ENCODE data around the gene OPN4. TPM values are rescaled to one million over a fixed set of nuclear protein-coding genes. Genes with fewer than 3 reads are reported as not detected.

Gene OPN4
- total RNA-seq, 1 experiment from 2014 or later: not detected

DNA sequence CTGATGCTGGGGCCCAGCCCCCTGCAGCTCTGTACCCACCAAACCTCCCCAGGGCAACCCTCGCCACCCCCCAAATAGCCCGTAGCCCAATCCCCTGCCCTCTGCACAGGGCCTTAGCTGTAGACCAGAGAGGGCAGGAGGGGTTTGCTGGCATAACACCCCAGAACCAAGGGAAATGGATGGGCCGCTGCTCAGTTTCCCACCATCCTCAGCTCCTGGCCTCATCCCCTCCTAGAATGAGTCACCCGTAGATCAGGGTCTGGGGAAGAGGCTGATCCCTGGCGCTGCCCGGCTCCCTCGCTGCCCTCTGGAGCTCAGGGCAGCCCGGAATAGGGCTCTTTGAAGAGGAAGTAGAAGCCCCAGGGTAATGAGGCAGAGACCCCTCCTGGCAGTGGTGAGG is 45.2 kb downstream of the OPN4 start:
- POLR2A ChIA-PET: no interaction called here
- Mint-ChIP-seq H3K27me3 (ENCODE audit: insufficient read depth, unreplicated experiment) (peaks cover 2% of the 10 kb centered on the region), H3K9me3 (ENCODE audit: unreplicated experiment) (no peaks in the 10 kb centered on the region), H3K36me3 (ENCODE audit: insufficient read depth, unreplicated experiment) (no peaks in the 10 kb centered on the region), H3K27ac (ENCODE audit: unreplicated experiment) (no peak overlapping the region), H3K4me3 (ENCODE audit: unreplicated experiment) (no peak overlapping the region), H3K4me1 (ENCODE audit: low read depth, unreplicated experiment) (no peaks in the 10 kb centered on the region)
- CTCF ChIA-PET: no interaction called here
- Histone ChIP-seq H3K4me1 (no peaks in the 10 kb centered on the region), H3K27me3 (replicated peaks; ENCODE audit: control insufficient read depth, insufficient read depth, low read length) (no peaks in the 10 kb centered on the region), H3K36me3 (ENCODE audit: control insufficient read depth, insufficient read depth, low read length) (no peaks in the 10 kb centered on the region), H3K9me3 (no peaks in the 10 kb centered on the region), H3K4me3 (ENCODE audit: low read depth, low read length) (no peak overlapping the region)
- intact Hi-C loops (cut with micrococcal nuclease; ENCODE audit: unreplicated experiment): no loop called here
- no TSS peak for BruUV-seq (replicated peaks)
- DNase-seq: no peak
- TF ChIP-seq, protein P1, sequence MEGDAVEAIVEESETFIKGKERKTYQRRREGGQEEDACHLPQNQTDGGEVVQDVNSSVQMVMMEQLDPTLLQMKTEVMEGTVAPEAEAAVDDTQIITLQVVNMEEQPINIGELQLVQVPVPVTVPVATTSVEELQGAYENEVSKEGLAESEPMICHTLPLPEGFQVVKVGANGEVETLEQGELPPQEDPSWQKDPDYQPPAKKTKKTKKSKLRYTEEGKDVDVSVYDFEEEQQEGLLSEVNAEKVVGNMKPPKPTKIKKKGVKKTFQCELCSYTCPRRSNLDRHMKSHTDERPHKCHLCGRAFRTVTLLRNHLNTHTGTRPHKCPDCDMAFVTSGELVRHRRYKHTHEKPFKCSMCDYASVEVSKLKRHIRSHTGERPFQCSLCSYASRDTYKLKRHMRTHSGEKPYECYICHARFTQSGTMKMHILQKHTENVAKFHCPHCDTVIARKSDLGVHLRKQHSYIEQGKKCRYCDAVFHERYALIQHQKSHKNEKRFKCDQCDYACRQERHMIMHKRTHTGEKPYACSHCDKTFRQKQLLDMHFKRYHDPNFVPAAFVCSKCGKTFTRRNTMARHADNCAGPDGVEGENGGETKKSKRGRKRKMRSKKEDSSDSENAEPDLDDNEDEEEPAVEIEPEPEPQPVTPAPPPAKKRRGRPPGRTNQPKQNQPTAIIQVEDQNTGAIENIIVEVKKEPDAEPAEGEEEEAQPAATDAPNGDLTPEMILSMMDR (IDR thresholded peaks at IDR 0.05; ENCODE audit: insufficient read depth in 1 of 2, low read depth in 1 of 2, low read length in 1 of 2, severe bottlenecking in 1 of 2, unreplicated experiment in 1 of 2): no peak

DNA sequence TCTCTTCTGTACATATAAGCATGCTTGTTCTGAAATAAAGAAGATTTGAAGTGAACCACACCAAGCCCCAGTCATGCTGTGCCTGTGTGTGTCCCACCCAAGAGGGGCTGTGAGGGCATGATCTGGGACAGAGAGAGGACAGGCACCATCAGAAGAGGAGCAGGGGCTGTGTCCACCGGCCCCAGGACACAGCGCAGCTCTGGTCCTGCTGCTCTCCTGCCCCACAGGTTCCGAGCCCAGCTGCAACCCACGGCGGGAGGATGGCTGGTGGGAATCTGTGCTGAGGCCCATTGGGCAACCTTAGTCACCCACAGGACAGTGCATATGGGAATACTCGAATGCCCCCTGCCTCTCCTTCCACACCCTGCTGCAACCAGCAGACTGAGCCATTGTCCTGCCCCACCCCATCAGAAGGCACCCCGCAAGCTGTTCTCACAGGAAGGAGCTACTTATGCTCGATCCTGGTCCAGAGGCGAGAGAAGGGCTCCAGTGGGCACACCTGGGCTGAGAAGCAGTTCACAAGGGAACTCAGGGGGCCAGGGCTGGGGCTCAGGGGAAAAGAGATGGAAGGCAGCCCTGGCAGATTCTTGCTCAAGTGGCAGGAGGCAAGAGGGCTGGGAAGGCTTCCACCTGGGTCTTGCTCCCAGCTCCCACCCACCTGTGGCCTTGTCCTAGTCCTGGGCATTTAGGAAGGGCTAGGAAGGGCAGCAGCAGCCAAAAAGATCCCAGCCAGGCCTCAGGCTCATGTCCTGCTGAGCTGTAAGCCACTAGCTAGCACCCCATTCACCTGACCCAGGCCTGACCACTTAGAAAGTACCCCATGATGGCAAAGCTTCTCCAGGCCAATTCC is 45.9 kb downstream of the OPN4 start:
- peaks cover 2% of the 10 kb centered on the region for H3K27me3 Mint-ChIP-seq (ENCODE audit: insufficient read depth, unreplicated experiment)
- H3K36me3 Mint-ChIP-seq (ENCODE audit: insufficient read depth, unreplicated experiment): no peaks in the 10 kb centered on the region
- Histone ChIP-seq H3K4me3 (ENCODE audit: low read depth, low read length) (no peak overlapping the region), H3K36me3 (ENCODE audit: control insufficient read depth, insufficient read depth, low read length) (no peaks in the 10 kb centered on the region), H3K4me1 (no peaks in the 10 kb centered on the region), H3K9me3 (no peaks in the 10 kb centered on the region), H3K27me3 (replicated peaks; ENCODE audit: control insufficient read depth, insufficient read depth, low read length) (no peaks in the 10 kb centered on the region)
- H3K27ac Mint-ChIP-seq (ENCODE audit: unreplicated experiment): no peak overlapping the region
- ChIA-PET POLR2A (interaction anchor here (0.5 kb wide), 1 partner anchor 11 kb away, joined by 3 read pairs; no protein-coding TSS in a partner anchor), CTCF (no interaction called here)
- DNase-seq: no peak
- no peak overlapping the region for H3K4me3 Mint-ChIP-seq (ENCODE audit: unreplicated experiment)
- TF ChIP-seq, protein P1 (IDR thresholded peaks at IDR 0.05; ENCODE audit: insufficient read depth in 1 of 2, low read depth in 1 of 2, low read length in 1 of 2, severe bottlenecking in 1 of 2, unreplicated experiment in 1 of 2): no peak
- BruUV-seq (replicated peaks): no TSS peak
- intact Hi-C loops (cut with micrococcal nuclease; ENCODE audit: unreplicated experiment): no loop called here
- no peaks in the 10 kb centered on the region for H3K9me3 Mint-ChIP-seq (ENCODE audit: unreplicated experiment)
- H3K4me1 Mint-ChIP-seq (ENCODE audit: low read depth, unreplicated experiment): no peaks in the 10 kb centered on the region

DNA sequence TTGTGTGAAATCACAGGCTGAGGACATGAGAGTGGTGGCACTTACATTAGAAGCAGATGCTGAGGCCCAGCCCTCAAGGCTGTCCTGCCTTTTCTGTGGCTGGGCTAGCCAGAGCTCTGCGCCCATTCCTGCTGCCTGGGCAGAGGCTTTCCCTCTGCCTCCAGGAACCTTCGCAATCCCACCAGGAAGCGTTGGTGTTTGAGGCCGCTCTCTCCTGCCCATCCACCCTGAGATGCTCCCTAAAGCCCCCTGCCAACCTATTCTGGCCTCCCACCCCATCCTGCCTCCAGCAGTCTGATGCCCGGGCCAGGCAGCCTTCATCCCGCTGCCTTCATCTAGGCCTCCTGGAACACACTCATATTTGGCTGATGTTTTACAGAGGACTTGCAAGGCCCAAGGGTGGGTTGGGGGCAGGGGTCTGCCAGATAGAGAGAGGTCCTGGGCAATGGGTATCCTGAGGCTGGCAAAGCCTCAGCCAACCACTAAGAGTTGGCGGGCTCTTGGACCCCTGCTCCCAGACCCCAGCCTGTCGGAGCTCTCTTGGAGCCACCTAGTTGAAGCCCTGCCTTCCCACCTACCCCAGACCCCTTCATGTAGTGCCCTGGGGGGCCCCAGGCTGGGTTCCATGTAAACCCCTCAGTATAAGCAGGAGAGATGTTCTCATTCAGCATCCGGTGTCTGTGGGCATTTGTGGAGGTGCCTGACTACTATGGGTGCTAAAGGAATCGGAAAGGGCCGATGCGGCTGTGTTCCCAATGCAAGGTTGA is 46.7 kb downstream of the OPN4 start:
- H3K27me3 ChIP-seq (replicated peaks; ENCODE audit: control insufficient read depth, insufficient read depth, low read length): no peaks in the 10 kb centered on the region
- H3K36me3 Mint-ChIP-seq (ENCODE audit: insufficient read depth, unreplicated experiment): no peaks in the 10 kb centered on the region
- CTCF ChIA-PET: no interaction called here
- no peak overlapping the region for H3K27ac Mint-ChIP-seq (ENCODE audit: unreplicated experiment)
- no peaks in the 10 kb centered on the region for H3K36me3 ChIP-seq (ENCODE audit: control insufficient read depth, insufficient read depth, low read length)
- H3K27me3 Mint-ChIP-seq (ENCODE audit: insufficient read depth, unreplicated experiment): peaks cover 2% of the 10 kb centered on the region
- H3K4me3 ChIP-seq (ENCODE audit: low read depth, low read length): no peak overlapping the region
- no peak overlapping the region for H3K4me3 Mint-ChIP-seq (ENCODE audit: unreplicated experiment)
- intact Hi-C loops (cut with micrococcal nuclease; ENCODE audit: unreplicated experiment): no loop called here
- no peaks in the 10 kb centered on the region for H3K9me3 ChIP-seq
- H3K4me1 ChIP-seq: no peaks in the 10 kb centered on the region
- TF ChIP-seq, protein P1 (IDR thresholded peaks at IDR 0.05; ENCODE audit: insufficient read depth in 1 of 2, low read depth in 1 of 2, low read length in 1 of 2, severe bottlenecking in 1 of 2, unreplicated experiment in 1 of 2): no peak
- DNase-seq: no peak
- BruUV-seq (replicated peaks): no TSS peak
- no peaks in the 10 kb centered on the region for H3K9me3 Mint-ChIP-seq (ENCODE audit: unreplicated experiment)
- no peaks in the 10 kb centered on the region for H3K4me1 Mint-ChIP-seq (ENCODE audit: low read depth, unreplicated experiment)
- POLR2A ChIA-PET: interaction anchor here (0.5 kb wide), 1 partner anchor 11 kb away, joined by 3 read pairs; no protein-coding TSS in a partner anchor

Data from Caco-2 (cell line).